NCI-H1105 treated with DMSO at 0.1 percent for 48 hours (cell line): ENCODE results near the gene ENOX1.
"Not testable (repeated sequence)": the region's sequence is repeated elsewhere in the genome, so short reads cannot be mapped to it uniquely, and the experiment has no call there.

Experiments used
- DNase-seq: peaks from one replicate; lab custom pipeline; 2025; lab: John Stamatoyannopoulos, UW

Gene ENOX1

GRCh38 chr13:43786766-43787517 lies at the start of gene ENOX1:
ENOX1 (minus strand) TSS chr13:43786972.
- DNase-seq, result peak; percentile 49

- no peak for DNase-seq
These were observed 48.9 kb upstream of the ENOX1 start for GRCh38 chr13:43835701-43836100.

GRCh38 chr13:43831088-43831487 lies 44.3 kb upstream of the ENOX1 start:
- no peak for DNase-seq

GRCh38 chr13:43830497-43830881 lies 43.7 kb upstream of the ENOX1 start:
- no peak for DNase-seq

GRCh38 chr13:43824656-43825055 lies 37.9 kb upstream of the ENOX1 start:
- not testable (repeated sequence) for DNase-seq

- no peak for DNase-seq
These were observed 36.2 kb upstream of the ENOX1 start for GRCh38 chr13:43822969-43823368.

GRCh38 chr13:43816401-43816889 lies 29.7 kb upstream of the ENOX1 start:
- no peak for DNase-seq

- DNase-seq, result no peak
These were observed 28.4 kb upstream of the ENOX1 start for GRCh38 chr13:43815204-43815603.

- no peak for DNase-seq
These were observed 21.9 kb upstream of the ENOX1 start for GRCh38 chr13:43808676-43809075.

- DNase-seq, result no peak
These were observed 18.9 kb upstream of the ENOX1 start for GRCh38 chr13:43805681-43806128.

- DNase-seq, result no peak
These were observed 18.3 kb upstream of the ENOX1 start for GRCh38 chr13:43805071-43805468.

- DNase-seq, result peak; percentile 64
These were observed 17.8 kb upstream of the ENOX1 start for GRCh38 chr13:43804461-43805070.

- no peak for DNase-seq
These were observed 15.7 kb upstream of the ENOX1 start for GRCh38 chr13:43802511-43802910.

- no peak for DNase-seq
These were observed 14.1 kb upstream of the ENOX1 start for GRCh38 chr13:43800828-43801227.

GRCh38 chr13:43799191-43799590 lies 12.4 kb upstream of the ENOX1 start:
- DNase-seq, result no peak

- no peak for DNase-seq
These were observed 11.1 kb upstream of the ENOX1 start for GRCh38 chr13:43797869-43798268.

- DNase-seq, result no peak
These were observed 10.4 kb upstream of the ENOX1 start for GRCh38 chr13:43797159-43797558.

GRCh38 chr13:43794416-43794815 lies 7.6 kb upstream of the ENOX1 start:
- no peak for DNase-seq

- DNase-seq, result peak; percentile 4
These were observed 5.5 kb upstream of the ENOX1 start for GRCh38 chr13:43792076-43792881.

- DNase-seq, result no peak
These were observed 1.2 kb upstream of the ENOX1 start for GRCh38 chr13:43787997-43788396.

GRCh38 chr13:43787518-43787891 lies 733 bp upstream of the ENOX1 start:
- DNase-seq, result no peak

GRCh38 chr13:43786472-43786765 lies 353 bp downstream of the ENOX1 start:
- DNase-seq, result no peak
